Endothelial cell of umbilical vein (primary cell): ENCODE data around the gene SLC36A2. TPM values are rescaled to one million over a fixed set of nuclear protein-coding genes. Genes with fewer than 3 reads are reported as not detected.

Source experiments
- BruUV-seq: library from RNA; stranded (reverse); fragments of 400-500 nt; replicated peaks from 2 replicates; lab custom pipeline; 2021; lab: Mats Ljungman, UMichigan
- CTCF ChIA-PET: fragments of 300-600, 350-600 bp; sonication (Branson Sonifier 250); formaldehyde crosslinking; loops from one replicate; lab custom pipeline; 2021; ENCODE audit warnings: antibody characterized with exemption, inconsistent platforms; lab: Charles Lee
- POLR2A ChIA-PET: fragments of 300-600, 350-600 bp; sonication (Branson Sonifier 250); formaldehyde crosslinking; loops from one replicate; lab custom pipeline; 2021; ENCODE audit warnings: antibody characterized with exemption, inconsistent platforms; lab: Charles Lee
- DNase-seq: peaks from one replicate; pipeline ENCODE4 v3.0.0-alpha.2; 2011; ENCODE audit warnings: low read depth, low spot score
- FAIRE-seq: peaks from 2 replicates; lab custom pipeline; 2011; peaks lifted over from hg19 to GRCh38; lab: Jason Lieb, UNC
- H2AFZ ChIP-seq: 2 replicates; pipeline ENCODE4 v1.6.0; 2012; ENCODE audit warnings: low read depth, low read length, control low read depth, inconsistent platforms
- H3K27ac ChIP-seq: 2 replicates; pipeline ENCODE4 v1.5.1; 2011; ENCODE audit warnings: low read depth, mild to moderate bottlenecking, control low read depth, low read length, moderate library complexity; ENCODE audit not compliant: insufficient read depth
- H3K27me3 ChIP-seq, 2 experiments: 2 replicates each; pipeline versions ENCODE4 v1.6.0 to v1.6.1; 2011; ENCODE audit warnings: low read length in 2 of 2, mixed read lengths in 1 of 2; ENCODE audit not compliant: control insufficient read depth in 2 of 2, insufficient read depth in 2 of 2
- H3K36me3 ChIP-seq, 2 experiments: 2 replicates in 1 of 2; 3 replicates in 1 of 2; pipeline ENCODE4 v1.5.1; 2011; ENCODE audit warnings: low read length in 2 of 2, mild to moderate bottlenecking in 1 of 2, moderate library complexity in 1 of 2; ENCODE audit not compliant: control insufficient read depth in 2 of 2, insufficient read depth in 2 of 2; ENCODE audit errors: extremely low read depth in 1 of 2
- H3K4me1 ChIP-seq: 3 replicates; pipeline ENCODE4 v1.5.1; 2011; ENCODE audit warnings: mild to moderate bottlenecking, low read length; ENCODE audit not compliant: control insufficient read depth, insufficient read depth; ENCODE audit errors: extremely low read depth
- H3K4me2 ChIP-seq: 2 replicates; pipeline ENCODE4 v1.6.1; 2011; ENCODE audit warnings: low read length, control low read depth, mixed read lengths; ENCODE audit not compliant: insufficient read depth
- H3K4me3 ChIP-seq, 3 experiments: fragments of 200-600 bp in 1 of 3; sonication (generic), shearing (Covaris generic) in 1 of 3; replicated peaks in 1 of 3; 2 replicates each; pipeline ENCODE4 v1.5.1; 2011 to 2016; ENCODE audit warnings: control low read depth in 3 of 3, low read length in 3 of 3, mild to moderate bottlenecking in 2 of 3, inconsistent platforms in 1 of 3, low read depth in 1 of 3, moderate library complexity in 1 of 3; ENCODE audit not compliant: insufficient read depth in 1 of 3
- H3K79me2 ChIP-seq: 2 replicates; pipeline ENCODE4 v1.6.0; 2012; ENCODE audit warnings: low read length, inconsistent platforms; ENCODE audit not compliant: control insufficient read depth, insufficient read depth
- H3K9ac ChIP-seq: replicated peaks from 2 replicates; pipeline ENCODE3; 2011; ENCODE audit warnings: low read length, control low read depth; ENCODE audit not compliant: insufficient read depth; ENCODE audit errors: extremely low read depth
- H3K9me1 ChIP-seq: replicated peaks from 3 replicates; pipeline ENCODE4 v1.6.0; 2011; ENCODE audit warnings: mild to moderate bottlenecking, low read length; ENCODE audit not compliant: control insufficient read depth, insufficient read depth; ENCODE audit errors: extremely low read depth
- H3K9me3 ChIP-seq: replicated peaks from 2 replicates; pipeline ENCODE4 v1.5.1; 2012; ENCODE audit warnings: low read length, inconsistent platforms; ENCODE audit not compliant: control insufficient read depth, insufficient read depth
- H4K20me1 ChIP-seq: replicated peaks from 2 replicates; pipeline ENCODE3; 2011; ENCODE audit warnings: mild to moderate bottlenecking, low read length; ENCODE audit not compliant: control insufficient read depth, insufficient read depth; ENCODE audit errors: extremely low read depth
- EZH2 ChIP-seq: IDR thresholded peaks from 2 replicates; pipeline ENCODE4 v1.6.1; 2012; ENCODE audit warnings: borderline replicate concordance, low read depth, mild to moderate bottlenecking, moderate library complexity, low read length, inconsistent platforms; ENCODE audit not compliant: severe bottlenecking
- FOS ChIP-seq: IDR thresholded peaks from 2 replicates; pipeline ENCODE4 v1.6.1; 2011; ENCODE audit warnings: mild to moderate bottlenecking, low read length, moderate library complexity, borderline replicate concordance; ENCODE audit not compliant: insufficient read depth
- GATA2 ChIP-seq: IDR thresholded peaks from 2 replicates; pipeline ENCODE4 v1.7.0; 2011; ENCODE audit warnings: low read depth, mild to moderate bottlenecking, moderate library complexity, mixed read lengths, low read length; ENCODE audit not compliant: insufficient read length, insufficient read depth
- JUN ChIP-seq: IDR thresholded peaks from 2 replicates; pipeline ENCODE4 v1.6.1; 2011; ENCODE audit warnings: borderline replicate concordance, low read depth; ENCODE audit not compliant: insufficient read length, insufficient read depth
- MYC ChIP-seq: IDR thresholded peaks from one replicate; pipeline ENCODE4 v1.6.1; 2011; ENCODE audit warnings: mild to moderate bottlenecking, low read depth, low read length
- POLR2A ChIP-seq: IDR thresholded peaks from 2 replicates; pipeline ENCODE4 v1.6.1; 2012; ENCODE audit warnings: low read depth, mild to moderate bottlenecking, control low read depth, low read length
- POLR2AphosphoS5 ChIP-seq: IDR thresholded peaks from 2 replicates; pipeline ENCODE4 v1.6.1; 2012; ENCODE audit warnings: low read depth, mild to moderate bottlenecking, control low read depth, low read length, moderate library complexity; ENCODE audit not compliant: insufficient read depth
- dilution Hi-C: fragments of 300-500 bp; cut with MboI; formaldehyde crosslinking; loops from one replicate; pipeline ENCODE4 v1.15.0; 2019; ENCODE audit warnings: low sequenced_read_pairs; ENCODE audit not compliant: extremely low pct_ligation_motif_present
- intact Hi-C: fragments of 100-400 bp; cut with micrococcal nuclease; formaldehyde crosslinking; loops from one replicate; pipeline ENCODE4 v1.10.0; 2022
- polyA plus RNA-seq, 4 experiments: library from polyadenylated mRNA; depleted of rRNA in 3 of 4; stranded (reverse) in 3 of 4; unstranded in 1 of 4; fragments of >200 nt; gene quantifications; 2 replicates each; pipeline versions ENCODE4 v1.2.1 to v1.2.3, GENCODE V29; 2011 to 2012; ENCODE audit warnings: missing spikeins in 1 of 4
- total RNA-seq: library from RNA; stranded (reverse); gene quantifications from 2 replicates; pipeline ENCODE4 v1.2.3, GENCODE V29; 2021
- TF ChIP-seq, protein P1 (sequence below), 2 donors: IDR thresholded peaks; 1 replicate in 1 of 2; 2 replicates in 1 of 2; pipeline ENCODE4 v1.5.1; 2011; ENCODE audit warnings: low read length in 2 of 2, mild to moderate bottlenecking in 2 of 2, moderate library complexity in 2 of 2, control low read depth in 1 of 2, inconsistent platforms in 1 of 2, low read depth in 1 of 2; ENCODE audit not compliant: insufficient read depth in 1 of 2; ENCODE audit errors: extremely low read depth in 1 of 2
- TF ChIP-seq, protein P2 (sequence below): IDR thresholded peaks from 2 replicates; pipeline ENCODE4 v1.6.1; 2011; ENCODE audit not compliant: insufficient read depth, insufficient read length

The SLC36A2 gene
- total and polyA plus RNA-seq, 2 donors (not counting 3 experiments of a cell fraction or from before 2014, with no cell fraction given) = not detected

DNA sequence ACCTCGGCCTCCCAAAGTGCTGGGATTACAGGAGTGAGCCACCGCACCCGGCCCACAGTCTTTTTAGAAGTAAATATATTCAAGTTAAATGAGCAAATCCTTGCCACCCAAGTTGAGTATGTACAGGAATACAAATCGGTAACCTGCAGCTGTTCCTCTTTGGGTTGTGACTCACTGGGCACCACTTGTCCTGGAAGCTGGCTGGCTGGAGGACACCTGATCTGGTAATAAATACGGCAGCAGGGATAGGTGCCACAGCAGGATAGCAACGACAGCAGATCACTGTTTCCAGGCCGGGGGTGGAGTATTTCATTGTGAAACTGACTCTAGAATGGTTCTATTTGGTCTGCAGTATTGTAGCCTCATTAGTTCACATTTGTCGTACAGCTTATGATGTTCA lies 35.7 kb upstream of the SLC36A2 start:
- TF ChIP-seq, protein P1, sequence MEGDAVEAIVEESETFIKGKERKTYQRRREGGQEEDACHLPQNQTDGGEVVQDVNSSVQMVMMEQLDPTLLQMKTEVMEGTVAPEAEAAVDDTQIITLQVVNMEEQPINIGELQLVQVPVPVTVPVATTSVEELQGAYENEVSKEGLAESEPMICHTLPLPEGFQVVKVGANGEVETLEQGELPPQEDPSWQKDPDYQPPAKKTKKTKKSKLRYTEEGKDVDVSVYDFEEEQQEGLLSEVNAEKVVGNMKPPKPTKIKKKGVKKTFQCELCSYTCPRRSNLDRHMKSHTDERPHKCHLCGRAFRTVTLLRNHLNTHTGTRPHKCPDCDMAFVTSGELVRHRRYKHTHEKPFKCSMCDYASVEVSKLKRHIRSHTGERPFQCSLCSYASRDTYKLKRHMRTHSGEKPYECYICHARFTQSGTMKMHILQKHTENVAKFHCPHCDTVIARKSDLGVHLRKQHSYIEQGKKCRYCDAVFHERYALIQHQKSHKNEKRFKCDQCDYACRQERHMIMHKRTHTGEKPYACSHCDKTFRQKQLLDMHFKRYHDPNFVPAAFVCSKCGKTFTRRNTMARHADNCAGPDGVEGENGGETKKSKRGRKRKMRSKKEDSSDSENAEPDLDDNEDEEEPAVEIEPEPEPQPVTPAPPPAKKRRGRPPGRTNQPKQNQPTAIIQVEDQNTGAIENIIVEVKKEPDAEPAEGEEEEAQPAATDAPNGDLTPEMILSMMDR (IDR thresholded peaks at IDR 0.05; ENCODE audit: extremely low read depth in 1 of 2, insufficient read depth in 1 of 2, low read depth in 1 of 2, low read length in 2 of 2) = no peak
- no peak for TF ChIP-seq GATA2
- TF ChIP-seq POLR2A = no peak
- TF ChIP-seq FOS = no peak
- TF ChIP-seq, protein P2, sequence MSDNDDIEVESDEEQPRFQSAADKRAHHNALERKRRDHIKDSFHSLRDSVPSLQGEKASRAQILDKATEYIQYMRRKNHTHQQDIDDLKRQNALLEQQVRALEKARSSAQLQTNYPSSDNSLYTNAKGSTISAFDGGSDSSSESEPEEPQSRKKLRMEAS = no peak
- H3K27ac ChIP-seq = no peak overlapping the region
- dilution Hi-C loops = no loop called here
- no peaks in the 10 kb centered on the region for H3K79me2 ChIP-seq
- no peaks in the 10 kb centered on the region for H3K4me1 ChIP-seq
- FAIRE-seq (no peak), DNase-seq (no peak)
- no peaks in the 10 kb centered on the region for H3K27me3 ChIP-seq
- H3K36me3 ChIP-seq = no peaks in the 10 kb centered on the region
- H2AFZ ChIP-seq = no peak overlapping the region
- H3K9me3 ChIP-seq = no peaks in the 10 kb centered on the region
- no peak overlapping the region for H3K4me2 ChIP-seq
- no peaks in the 10 kb centered on the region for H4K20me1 ChIP-seq
- no peak overlapping the region for H3K4me3 ChIP-seq
- ChIA-PET CTCF (no interaction called here), POLR2A (no interaction called here)
- no TSS peak for BruUV-seq
- H3K9ac ChIP-seq = no peak overlapping the region
- intact Hi-C loops = no loop called here
- H3K9me1 ChIP-seq = no peaks in the 10 kb centered on the region

DNA sequence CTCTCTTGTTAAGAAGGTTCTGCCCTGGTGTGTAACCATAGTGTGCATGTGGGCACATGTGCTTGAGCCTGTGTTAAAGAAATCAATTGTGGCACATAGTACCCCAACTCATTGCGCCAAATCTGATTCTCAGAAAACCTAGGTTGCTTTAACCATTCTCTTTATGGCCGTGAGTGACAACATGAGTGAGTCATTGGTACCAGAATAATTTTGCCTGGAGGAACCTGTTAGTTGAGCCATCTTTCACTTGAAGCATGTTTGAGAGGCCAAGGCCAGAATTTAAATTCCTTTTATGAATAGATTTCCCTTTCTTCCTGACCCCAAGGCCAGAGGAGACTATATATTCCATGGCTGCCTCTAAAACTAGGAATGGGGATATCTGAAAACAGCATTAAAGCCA lies 35.2 kb upstream of the SLC36A2 start:
- POLR2A ChIA-PET = no interaction called here

More for the DNA sequence above, 35.2 kb upstream of the SLC36A2 start:
- no peaks in the 10 kb centered on the region for H3K36me3 ChIP-seq
- H4K20me1 ChIP-seq = no peaks in the 10 kb centered on the region
- no peak overlapping the region for H3K27ac ChIP-seq
- no peaks in the 10 kb centered on the region for H3K9me3 ChIP-seq
- H2AFZ ChIP-seq = no peak overlapping the region
- H3K27me3 ChIP-seq = no peaks in the 10 kb centered on the region
- H3K79me2 ChIP-seq = no peaks in the 10 kb centered on the region
- H3K4me1 ChIP-seq = no peaks in the 10 kb centered on the region
- dilution Hi-C loops (no loop called here), intact Hi-C loops (no loop called here)
- H3K9ac ChIP-seq = no peak overlapping the region
- H3K4me2 ChIP-seq = no peak overlapping the region
- CTCF ChIA-PET = no interaction called here
- DNase-seq (no peak), FAIRE-seq (no peak)
- no peak for TF ChIP-seq EZH2
- TF ChIP-seq JUN = no peak
- no peak for TF ChIP-seq POLR2A
- TF ChIP-seq POLR2AphosphoS5 = no peak
- TF ChIP-seq FOS = no peak
- no peak for TF ChIP-seq MYC
- TF ChIP-seq, protein P1 (IDR thresholded peaks at IDR 0.05; ENCODE audit: extremely low read depth in 1 of 2, insufficient read depth in 1 of 2, low read depth in 1 of 2, low read length in 2 of 2) = no peak
- TF ChIP-seq, protein P2 = no peak
- no peak for TF ChIP-seq GATA2
- no peaks in the 10 kb centered on the region for H3K9me1 ChIP-seq
- BruUV-seq = no TSS peak
- H3K4me3 ChIP-seq = no peak overlapping the region
